ENCODE results near the gene KHDC4. TPM values are rescaled to one million over a fixed set of nuclear protein-coding genes. Genes with fewer than 3 reads are reported as not detected.

KHDC4 gene
- total and polyA plus RNA-seq, 2 of the 13 experiments (the other 11 are each of a cell fraction or from before 2014, with no cell fraction given) = 33.5 to 92.0 TPM

GRCh38 chr1:155940993-155941844 lies 7.0 kb upstream of the KHDC4 start, which contains the start of gene RXFP4 (continued):
- TF ChIP-seq AKNA (CRISPR knock-in tag; IDR thresholded peaks at IDR 0.05; ENCODE audit: borderline replicate concordance) (no peak), NBN (conservative IDR thresholded peaks at IDR 0.05) (no peak), FOXP4 (CRISPR knock-in tag; IDR thresholded peaks at IDR 0.05) (no peak), ISL2 (CRISPR knock-in tag; IDR thresholded peaks at IDR 0.05) (0 out of 2 replicates have a peak, but pooled peaks have one; percentile 4), ZNF75D (CRISPR knock-in tag; IDR thresholded peaks at IDR 0.05; ENCODE audit: borderline replicate concordance) (no peak), ZHX1 (CRISPR knock-in tag; IDR thresholded peaks at IDR 0.05; ENCODE audit: low read depth) (no peak), PLRG1 (conservative IDR thresholded peaks at IDR 0.05) (no peak), POGZ (CRISPR knock-in tag; IDR thresholded peaks at IDR 0.05) (no peak), DR1 (CRISPR knock-in tag; IDR thresholded peaks at IDR 0.05) (peak; percentile 46; the same call in 1 of the 2 replicates), PBX3 (CRISPR knock-in tag; IDR thresholded peaks at IDR 0.05; ENCODE audit: borderline replicate concordance) (no peak), ZC3H13 (CRISPR knock-in tag; IDR thresholded peaks at IDR 0.05) (no peak), ZSCAN30 (CRISPR knock-in tag; IDR thresholded peaks at IDR 0.05) (no peak), GATA4 (IDR thresholded peaks at IDR 0.05; ENCODE audit: borderline replicate concordance, low read depth) (0 out of 2 replicates have a peak, but pooled peaks have one; percentile 30), ZNF512B (CRISPR knock-in tag; IDR thresholded peaks at IDR 0.05; ENCODE audit: borderline replicate concordance) (no peak)
